GF-D8 (cell line): Measurements from ENCODE around the gene MRPS17.
A peak's percentile ranks its signal among the peaks of the same experiment; 100 is the strongest.
"Not testable (repeated sequence)": the region's sequence is repeated elsewhere in the genome, so short reads cannot be mapped to it uniquely, and the experiment has no call there.

Source experiments
- DNase-seq: peaks from one replicate; lab custom pipeline; 2025; lab: John Stamatoyannopoulos, UW

Gene MRPS17

GRCh38 chr7:55951637-55952351 lies at the start of gene MRPS17:
Gene MRPS17, plus strand, starts transcription at chr7:55951877. Its CDS starts 1,319 bp downstream, at chr7:55953196.
- DNase-seq: peak; percentile 80

- DNase-seq: no peak
Observed at GRCh38 chr7:55903985-55904759, 47.5 kb upstream of the MRPS17 start.

- no peak for DNase-seq
Observed at GRCh38 chr7:55912748-55913158, 38.9 kb upstream of the MRPS17 start.

- DNase-seq: no peak
Observed at GRCh38 chr7:55917771-55918170, 33.9 kb upstream of the MRPS17 start.

GRCh38 chr7:55928006-55928767 lies 23.5 kb upstream of the MRPS17 start:
- no peak for DNase-seq

- no peak for DNase-seq
Observed at GRCh38 chr7:55931421-55932151, 20.1 kb upstream of the MRPS17 start.

- DNase-seq: no peak
Observed at GRCh38 chr7:55939514-55940123, 12.1 kb upstream of the MRPS17 start.

GRCh38 chr7:55946545-55946944 lies 5.1 kb upstream of the MRPS17 start:
- no peak for DNase-seq

GRCh38 chr7:55952352-55952671 lies 635 bp downstream of the MRPS17 start:
- not testable (repeated sequence) for DNase-seq

- DNase-seq: no peak
Observed at GRCh38 chr7:55953707-55954475, 2.2 kb downstream of the MRPS17 start.

GRCh38 chr7:55957190-55957589 lies 5.5 kb downstream of the MRPS17 start:
- DNase-seq: no peak

GRCh38 chr7:55962014-55962413 lies 10.3 kb downstream of the MRPS17 start:
- no peak for DNase-seq

GRCh38 chr7:55963584-55964168 lies 12.0 kb downstream of the MRPS17 start:
- no peak for DNase-seq

GRCh38 chr7:55964261-55965099 lies 12.8 kb downstream of the MRPS17 start, which contains the start of gene NIPSNAP2:
Gene NIPSNAP2, plus strand, starts transcription at chr7:55964585. Its CDS starts 25 bp downstream, at chr7:55964610.
- DNase-seq: peak; percentile 23

GRCh38 chr7:55965100-55965470 lies 13.4 kb downstream of the MRPS17 start:
- peak; percentile 52 for DNase-seq

- DNase-seq: no peak
Observed at GRCh38 chr7:55965805-55966421, 14.2 kb downstream of the MRPS17 start.

- no peak for DNase-seq
Observed at GRCh38 chr7:55966851-55967250, 15.2 kb downstream of the MRPS17 start.

GRCh38 chr7:55969391-55969790 lies 17.7 kb downstream of the MRPS17 start:
- no peak for DNase-seq

- no peak for DNase-seq
Observed at GRCh38 chr7:55970561-55970960, 18.9 kb downstream of the MRPS17 start.
